ENCODE measurements around the gene ANGPT4.
"Not testable (repeated sequence)": the region's sequence is repeated elsewhere in the genome, so short reads cannot be mapped to it uniquely, and the experiment has no call there.

Gene ANGPT4

GRCh38 chr20:872855-873520 lies 43.1 kb downstream of the ANGPT4 start:
- DNase-seq = no peak

- DNase-seq = no peak
These were observed 44.2 kb downstream of the ANGPT4 start for GRCh38 chr20:871948-872347.

DNA sequence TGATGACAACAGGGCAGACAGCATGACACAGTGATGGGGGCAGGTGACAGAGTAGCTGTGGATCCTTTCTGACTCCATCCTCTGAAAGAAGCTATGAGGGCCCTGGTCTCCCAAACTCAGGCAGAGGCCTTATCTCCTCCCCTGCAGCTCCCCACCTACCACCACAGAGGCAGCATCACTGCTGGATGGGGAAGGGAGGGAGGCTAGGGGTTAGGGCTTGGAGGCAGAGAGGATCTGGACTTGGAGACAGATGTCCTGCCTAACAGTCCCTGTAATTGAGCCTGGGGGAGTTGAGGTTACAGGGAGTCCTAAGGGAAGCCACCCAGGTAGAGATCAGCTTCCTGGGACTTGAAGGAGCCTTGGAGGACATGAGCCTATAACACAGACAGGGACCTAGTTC lies 44.7 kb downstream of the ANGPT4 start:
- DNase-seq = no peak

GRCh38 chr20:870758-871157 lies 45.4 kb downstream of the ANGPT4 start:
- DNase-seq = no peak

DNA sequence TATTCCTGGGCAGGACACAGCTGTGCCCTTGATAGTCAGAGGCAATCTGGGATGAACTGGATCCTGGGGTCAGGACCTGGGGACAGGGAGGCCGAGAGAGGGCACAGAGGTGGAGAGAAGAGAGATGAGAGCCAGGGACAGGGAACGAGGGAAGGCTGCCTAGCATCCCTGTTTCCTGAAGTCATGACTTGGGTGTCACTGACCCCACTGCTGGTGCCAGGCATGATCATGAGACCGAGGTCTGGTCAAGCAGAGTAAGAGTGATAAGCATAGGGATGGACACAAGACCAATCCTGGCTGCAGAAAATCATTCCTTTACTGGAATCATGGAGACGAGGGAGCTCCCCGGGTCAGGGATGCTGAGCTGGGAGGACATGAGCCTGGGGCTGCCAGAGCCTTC lies 46.5 kb downstream of the ANGPT4 start:
- DNase-seq = no peak

DNA sequence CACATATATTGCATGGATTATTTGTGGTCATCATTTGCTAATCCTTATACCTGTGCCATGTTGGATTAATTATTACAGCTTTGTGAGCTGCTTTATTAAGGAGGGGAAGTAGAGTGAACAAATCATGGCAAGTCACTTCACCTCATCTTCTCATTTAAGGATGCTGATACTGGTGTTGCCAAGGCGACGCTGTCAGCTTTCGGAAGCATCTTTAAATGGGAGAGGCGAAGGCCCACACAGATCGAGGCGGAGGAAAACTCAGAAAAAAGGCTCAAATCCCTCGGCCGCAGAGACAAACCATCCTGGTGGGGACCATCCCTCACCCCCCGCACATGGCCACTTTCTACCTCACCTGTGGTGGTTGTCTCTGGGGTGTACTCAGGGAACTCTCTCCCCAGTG lies 47.9 kb downstream of the ANGPT4 start:
- no peak for DNase-seq

DNA sequence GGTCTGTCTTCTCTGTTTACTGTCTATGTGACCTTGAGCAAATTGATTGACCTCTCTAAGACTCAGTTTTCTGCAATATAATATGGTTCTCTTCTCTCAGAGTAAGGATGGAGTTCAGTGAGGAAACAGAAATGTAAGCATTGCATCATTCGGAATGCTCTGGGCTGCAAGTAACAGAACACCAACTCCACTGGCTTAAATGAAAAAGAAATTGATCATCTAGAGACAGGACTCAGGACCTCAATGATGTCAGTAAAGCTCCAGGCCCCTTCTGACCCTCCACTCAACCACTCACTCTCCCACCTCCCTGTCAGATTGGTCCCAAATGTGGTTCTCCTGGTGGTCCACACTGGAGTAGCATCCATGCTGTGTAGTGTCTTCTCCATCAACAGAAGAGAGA lies 50.7 kb downstream of the ANGPT4 start:
- DNase-seq = no peak

DNA sequence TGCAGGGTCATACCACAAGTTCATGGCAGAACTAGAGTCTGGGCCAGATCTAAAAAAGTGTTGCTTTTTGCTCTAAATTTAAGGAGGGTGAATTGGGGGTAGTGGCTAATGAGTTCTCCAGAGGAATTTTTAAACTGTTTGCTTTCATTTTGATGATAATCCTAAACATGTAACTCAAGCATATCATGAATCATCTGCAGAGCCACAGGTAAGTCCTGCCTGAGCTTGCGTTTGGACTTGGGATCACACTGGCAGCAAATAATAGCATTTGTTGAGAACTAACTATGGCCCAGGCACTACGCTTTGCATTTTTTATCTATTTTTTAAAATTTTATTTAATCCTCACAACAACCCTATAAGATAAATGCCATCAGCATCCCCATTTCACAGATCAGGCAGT lies 55.2 kb downstream of the ANGPT4 start:
- no peak for DNase-seq

GRCh38 chr20:859751-860231 lies 56.3 kb downstream of the ANGPT4 start:
- no peak for DNase-seq

- no peak for DNase-seq
These were observed 58.1 kb downstream of the ANGPT4 start for GRCh38 chr20:858011-858410.

- DNase-seq = peak; percentile 32
These were observed 59.8 kb downstream of the ANGPT4 start for GRCh38 chr20:856361-856775.

DNA sequence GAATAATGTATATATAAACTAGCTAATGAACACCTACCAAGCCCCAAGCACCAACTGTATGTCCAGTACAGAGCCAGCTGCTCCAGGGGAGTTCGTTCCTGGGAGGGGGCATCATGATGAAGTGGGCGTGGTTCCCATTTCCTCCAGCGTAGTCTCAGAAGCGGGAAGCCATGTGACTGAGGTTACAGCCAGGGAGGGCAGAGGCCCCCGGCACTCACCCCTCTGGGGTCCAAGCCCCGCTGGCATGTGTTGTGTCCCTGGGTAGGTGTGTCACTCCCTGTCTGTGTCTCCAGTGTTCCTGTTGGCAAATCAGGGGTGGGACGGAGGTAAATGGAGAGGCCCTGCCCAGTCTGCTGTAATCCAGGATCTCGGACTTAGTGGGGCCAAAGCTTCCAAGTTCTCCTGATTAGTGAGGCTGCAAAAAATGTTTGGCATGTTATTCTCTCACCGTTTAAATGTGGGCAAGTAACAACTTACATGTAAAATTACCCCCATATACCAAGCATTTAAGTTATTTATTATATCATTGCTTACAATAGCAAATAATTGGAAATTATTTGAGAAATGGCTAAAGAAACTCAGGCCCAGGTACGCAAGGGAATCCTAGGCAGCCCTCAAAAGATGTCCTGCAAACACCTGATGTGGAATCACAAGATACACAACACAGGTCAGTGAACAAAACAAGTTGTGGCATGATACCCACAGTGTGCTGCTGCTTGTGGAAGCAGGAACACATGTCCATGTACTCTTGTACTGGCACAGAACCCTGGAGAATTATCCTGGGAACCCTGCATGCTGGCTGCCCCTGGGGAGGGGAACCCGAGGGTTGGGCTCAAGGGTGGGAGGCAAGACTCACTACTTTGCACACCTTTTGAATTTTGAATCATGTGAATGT lies 60.4 kb downstream of the ANGPT4 start:
- DNase-seq = no peak

- DNase-seq = no peak
These were observed 61.5 kb downstream of the ANGPT4 start for GRCh38 chr20:854601-855000.

DNA sequence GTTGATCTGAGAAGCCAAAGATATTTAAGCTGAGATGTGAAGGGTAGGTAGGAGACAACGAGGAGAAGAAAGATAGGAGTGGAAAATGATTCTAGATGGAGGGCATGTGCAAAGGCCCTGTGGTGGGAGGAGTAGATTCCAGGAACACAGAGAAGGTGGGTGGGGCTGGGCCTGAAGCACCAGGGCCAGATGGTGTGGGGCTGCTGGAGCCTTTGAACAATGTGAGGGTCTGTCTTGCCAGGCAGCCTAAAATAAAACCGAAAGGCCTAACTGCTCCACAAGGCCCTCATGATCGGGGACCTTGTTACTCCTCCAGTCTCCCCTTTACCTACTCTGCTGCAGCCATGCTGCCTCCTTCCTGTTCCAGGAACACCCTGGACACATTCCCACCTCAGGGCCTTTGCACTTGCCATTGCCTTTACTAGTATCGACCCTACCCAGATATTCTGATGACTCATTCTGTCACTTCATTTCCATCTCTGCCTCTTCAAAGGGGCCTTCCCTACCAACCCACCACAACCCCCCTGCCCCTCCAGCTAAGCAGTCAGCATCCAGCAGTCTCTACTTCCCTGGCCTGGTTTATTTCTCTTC lies 62.6 kb downstream of the ANGPT4 start:
- no peak for DNase-seq

GRCh38 chr20:848731-849130 lies 67.4 kb downstream of the ANGPT4 start:
- DNase-seq = not testable (repeated sequence)

- DNase-seq = no peak
These were observed 67.9 kb downstream of the ANGPT4 start for GRCh38 chr20:848193-848592.

GRCh38 chr20:846894-847278 lies 69.2 kb downstream of the ANGPT4 start:
- DNase-seq = peak; percentile 26

GRCh38 chr20:845941-846893 lies 69.9 kb downstream of the ANGPT4 start:
- DNase-seq = no peak

DNA sequence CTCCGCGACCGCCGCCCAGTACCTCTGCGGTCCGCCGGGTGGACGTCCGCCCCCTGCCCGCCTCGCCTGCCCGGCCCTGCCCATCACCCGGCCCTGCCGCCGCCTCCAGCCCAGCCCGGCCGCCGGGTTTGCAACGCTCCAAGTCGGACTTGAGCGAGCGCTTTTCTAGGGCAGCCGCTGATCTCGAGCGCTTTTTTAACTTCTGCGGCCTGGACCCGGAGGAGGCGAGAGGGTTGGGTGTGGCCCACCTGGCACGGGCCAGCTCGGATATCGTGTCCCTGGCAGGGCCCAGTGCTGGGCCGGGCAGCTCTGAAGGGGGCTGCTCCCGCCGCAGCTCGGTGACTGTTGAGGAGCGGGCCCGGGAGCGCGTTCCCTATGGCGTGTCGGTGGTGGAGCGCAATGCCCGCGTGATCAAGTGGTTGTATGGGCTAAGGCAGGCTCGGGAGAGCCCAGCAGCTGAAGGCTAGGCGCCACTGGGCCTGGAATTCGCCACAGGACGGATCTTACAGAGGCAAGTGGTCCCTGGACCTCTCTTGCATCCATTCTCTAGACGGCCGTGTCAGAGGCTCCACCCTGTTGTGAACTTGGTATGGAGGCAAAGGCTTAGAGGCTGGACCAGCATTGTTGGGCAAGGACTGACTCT lies 70.8 kb downstream of the ANGPT4 start:
- no peak for DNase-seq

- DNase-seq = peak; percentile 87
These were observed 71.5 kb downstream of the ANGPT4 start for GRCh38 chr20:844473-845225.

- DNase-seq = no peak
These were observed 72.2 kb downstream of the ANGPT4 start for GRCh38 chr20:843912-844311.
